RWPE2 (cell line): ENCODE measurements around the gene DHX15.
A peak's percentile ranks its signal among the peaks of the same experiment; 100 is the strongest.

Experiments used
- ATAC-seq: fragments of 200-7000 bp; cut with Tn5 transposase; 3 replicates; pipeline ENCODE4 v1.9.1; 2021; ENCODE audit warnings: low read depth
- DNase-seq: peaks from one replicate; pipeline ENCODE4 v3.0.0-alpha.2; 2020; ENCODE audit warnings: low spot score
- H3K27ac ChIP-seq: fragments of 450-650 bp; 2 replicates; pipeline ENCODE4 v1.5.1; 2017; ENCODE audit warnings: mild to moderate bottlenecking; ENCODE audit not compliant: poor library complexity, severe bottlenecking
- H3K27me3 ChIP-seq: fragments of 250-450 bp; sonication (Bioruptor Pico); 2 replicates; pipeline ENCODE4 v1.5.1; 2021; ENCODE audit warnings: mild to moderate bottlenecking, moderate library complexity; ENCODE audit not compliant: insufficient read depth, poor library complexity, severe bottlenecking
- H3K36me3 ChIP-seq: fragments of 250-450 bp; sonication (Bioruptor Pico); 2 replicates; pipeline ENCODE4 v1.5.1; 2020; ENCODE audit warnings: low read depth, mild to moderate bottlenecking, moderate library complexity
- H3K4me1 ChIP-seq: fragments of 250-450 bp; sonication (Bioruptor Pico); 2 replicates; pipeline ENCODE4 v1.5.1; 2021; ENCODE audit warnings: mild to moderate bottlenecking, moderate library complexity; ENCODE audit not compliant: insufficient read depth, poor library complexity, severe bottlenecking
- H3K4me3 ChIP-seq: fragments of 250-450 bp; sonication (Bioruptor Pico); 2 replicates; pipeline ENCODE4 v1.5.1; 2021; ENCODE audit warnings: mild to moderate bottlenecking, moderate library complexity; ENCODE audit not compliant: severe bottlenecking
- H3K9me3 ChIP-seq: fragments of 250-450 bp; sonication (Bioruptor Pico); 2 replicates; pipeline ENCODE4 v1.5.1; 2021; ENCODE audit warnings: mild to moderate bottlenecking, moderate library complexity; ENCODE audit not compliant: severe bottlenecking
- TF ChIP-seq, protein P1 (sequence below): fragments of 450-650 bp; IDR thresholded peaks from one replicate; pipeline ENCODE4 v1.5.1; 2017; ENCODE audit warnings: mild to moderate bottlenecking, moderate library complexity; ENCODE audit not compliant: poor library complexity, severe bottlenecking

The DHX15 gene

DNA sequence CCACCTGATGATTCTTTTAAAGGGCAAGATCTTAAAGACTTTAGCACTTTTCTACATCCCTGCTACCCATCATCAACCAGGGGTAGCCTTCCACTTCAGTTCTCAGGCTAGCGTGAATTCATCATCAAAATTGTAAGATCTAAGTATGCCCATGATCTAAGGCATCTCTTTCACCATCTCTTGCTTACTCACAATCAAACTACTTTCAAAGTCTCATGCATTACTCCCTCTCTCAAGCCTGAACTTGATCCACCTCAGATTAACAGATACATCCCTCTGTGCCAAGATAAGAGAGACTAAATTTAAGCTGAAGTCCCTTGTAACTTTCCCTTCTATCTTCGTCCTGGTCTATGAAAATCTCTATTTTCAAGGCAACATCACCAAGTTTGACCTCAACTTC is 62.8 kb downstream of the DHX15 start:
- Histone ChIP-seq H3K9me3 (no peaks in the 10 kb centered on the region), H3K27ac (no peak overlapping the region), H3K27me3 (no peaks in the 10 kb centered on the region), H3K36me3 (peaks cover 83% of the 10 kb centered on the region), H3K4me3 (no peak overlapping the region), H3K4me1 (no peaks in the 10 kb centered on the region)
- TF ChIP-seq, protein P1, sequence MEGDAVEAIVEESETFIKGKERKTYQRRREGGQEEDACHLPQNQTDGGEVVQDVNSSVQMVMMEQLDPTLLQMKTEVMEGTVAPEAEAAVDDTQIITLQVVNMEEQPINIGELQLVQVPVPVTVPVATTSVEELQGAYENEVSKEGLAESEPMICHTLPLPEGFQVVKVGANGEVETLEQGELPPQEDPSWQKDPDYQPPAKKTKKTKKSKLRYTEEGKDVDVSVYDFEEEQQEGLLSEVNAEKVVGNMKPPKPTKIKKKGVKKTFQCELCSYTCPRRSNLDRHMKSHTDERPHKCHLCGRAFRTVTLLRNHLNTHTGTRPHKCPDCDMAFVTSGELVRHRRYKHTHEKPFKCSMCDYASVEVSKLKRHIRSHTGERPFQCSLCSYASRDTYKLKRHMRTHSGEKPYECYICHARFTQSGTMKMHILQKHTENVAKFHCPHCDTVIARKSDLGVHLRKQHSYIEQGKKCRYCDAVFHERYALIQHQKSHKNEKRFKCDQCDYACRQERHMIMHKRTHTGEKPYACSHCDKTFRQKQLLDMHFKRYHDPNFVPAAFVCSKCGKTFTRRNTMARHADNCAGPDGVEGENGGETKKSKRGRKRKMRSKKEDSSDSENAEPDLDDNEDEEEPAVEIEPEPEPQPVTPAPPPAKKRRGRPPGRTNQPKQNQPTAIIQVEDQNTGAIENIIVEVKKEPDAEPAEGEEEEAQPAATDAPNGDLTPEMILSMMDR: no peak
- ATAC-seq (peak; percentile 62), DNase-seq (no peak)

DNA sequence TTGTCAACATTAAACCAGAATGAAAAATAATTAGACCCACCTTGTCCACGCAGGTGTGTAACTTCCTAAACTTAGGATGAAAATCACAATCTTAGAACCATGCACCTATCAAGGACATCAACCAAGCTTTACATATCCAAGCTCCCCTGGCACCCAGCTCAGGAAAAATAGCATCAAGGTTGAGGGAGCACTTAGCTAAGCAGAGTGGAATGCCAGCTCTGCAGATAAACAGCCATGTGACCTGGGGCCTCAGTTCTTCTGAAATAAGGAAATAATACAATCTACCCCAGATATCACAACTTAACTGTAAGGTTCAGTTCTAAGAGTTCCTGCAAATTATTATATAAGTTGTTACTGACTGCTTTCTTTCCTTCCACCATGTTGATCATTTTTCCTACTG is 64.7 kb downstream of the DHX15 start:
- ATAC-seq: no peak
- DNase-seq: no peak
- Histone ChIP-seq H3K36me3 (peaks cover 64% of the 10 kb centered on the region), H3K9me3 (no peaks in the 10 kb centered on the region), H3K4me3 (no peak overlapping the region), H3K27ac (no peak overlapping the region), H3K27me3 (no peaks in the 10 kb centered on the region), H3K4me1 (no peaks in the 10 kb centered on the region)
- TF ChIP-seq, protein P1: no peak

DNA sequence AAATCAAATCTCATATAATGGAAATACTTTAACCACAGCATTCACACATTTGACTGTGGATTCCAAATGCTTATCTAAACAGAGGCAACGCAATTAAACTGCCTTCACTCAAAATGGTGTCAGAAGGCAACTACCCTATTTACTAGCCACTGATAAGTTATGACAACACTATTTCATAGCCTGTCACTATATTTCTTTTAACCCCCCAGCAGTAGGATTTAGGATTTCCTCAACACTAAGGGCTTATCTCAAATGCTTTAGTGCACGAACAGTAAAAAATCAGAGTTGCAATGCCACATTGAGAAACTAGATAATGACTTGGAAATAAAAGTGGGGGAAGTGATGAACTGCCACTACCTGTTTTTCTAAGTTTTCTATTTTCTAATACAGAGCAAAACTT is 66.7 kb downstream of the DHX15 start:
- no peaks in the 10 kb centered on the region for H3K4me1 ChIP-seq
- H3K4me3 ChIP-seq: no peak overlapping the region
- peaks cover 50% of the 10 kb centered on the region for H3K36me3 ChIP-seq
- DNase-seq (no peak), ATAC-seq (no peak)
- H3K27ac ChIP-seq: no peak overlapping the region
- no peaks in the 10 kb centered on the region for H3K9me3 ChIP-seq
- no peaks in the 10 kb centered on the region for H3K27me3 ChIP-seq
- TF ChIP-seq, protein P1: no peak

DNA sequence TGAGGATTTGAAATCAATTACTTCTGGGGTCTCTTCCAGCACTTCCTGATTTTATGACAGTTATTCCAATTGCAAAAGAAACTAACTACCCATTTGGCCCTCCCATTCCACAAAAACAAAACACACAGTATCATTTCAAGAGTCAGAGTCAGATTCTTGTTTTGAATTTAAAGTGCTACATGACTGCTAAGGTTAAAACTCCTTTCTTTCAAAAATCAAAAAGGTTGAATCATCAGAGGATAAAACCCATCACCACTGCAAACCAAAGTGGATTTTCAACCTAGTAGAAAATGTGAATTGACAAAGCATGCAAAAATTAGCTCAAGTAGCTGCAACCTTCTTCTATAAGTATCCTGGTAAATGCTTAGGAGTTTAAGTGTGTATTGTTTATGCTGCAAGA is 67.4 kb downstream of the DHX15 start:
- H3K27me3 ChIP-seq: no peaks in the 10 kb centered on the region
- ATAC-seq: no peak
- TF ChIP-seq, protein P1: no peak
- H3K36me3 ChIP-seq: peaks cover 45% of the 10 kb centered on the region
- no peak for DNase-seq
- no peaks in the 10 kb centered on the region for H3K9me3 ChIP-seq
- no peak overlapping the region for H3K4me3 ChIP-seq
- H3K4me1 ChIP-seq: no peaks in the 10 kb centered on the region
- no peak overlapping the region for H3K27ac ChIP-seq

DNA sequence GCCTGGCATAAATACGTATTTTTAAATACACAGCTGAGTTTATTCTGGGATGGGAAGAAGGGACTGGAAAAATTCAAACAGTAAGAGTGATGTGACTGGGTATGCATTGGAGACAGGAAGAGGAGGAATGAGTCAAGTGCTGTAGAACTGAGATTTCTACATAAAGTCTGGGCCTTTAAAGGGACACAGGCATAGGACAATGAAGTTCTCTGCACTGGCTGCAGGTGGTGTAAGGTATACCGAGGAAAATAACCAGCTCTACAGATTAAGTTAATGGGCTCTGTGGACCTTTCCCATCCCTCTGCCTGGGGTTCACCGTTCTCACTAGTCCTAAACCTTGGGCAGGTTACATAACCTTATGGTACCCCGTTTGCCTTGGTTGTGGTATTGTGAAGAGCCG is 68.7 kb downstream of the DHX15 start:
- no peaks in the 10 kb centered on the region for H3K4me1 ChIP-seq
- DNase-seq: no peak
- H3K27me3 ChIP-seq: no peaks in the 10 kb centered on the region
- H3K4me3 ChIP-seq: no peak overlapping the region
- ATAC-seq: peak; percentile 43; the same call in 1 of the 3 replicates
- H3K27ac ChIP-seq: no peak overlapping the region
- H3K9me3 ChIP-seq: no peaks in the 10 kb centered on the region
- TF ChIP-seq, protein P1: no peak
- peaks cover 38% of the 10 kb centered on the region for H3K36me3 ChIP-seq
